ENCODE measurements around the gene MCCD1.

DNA sequence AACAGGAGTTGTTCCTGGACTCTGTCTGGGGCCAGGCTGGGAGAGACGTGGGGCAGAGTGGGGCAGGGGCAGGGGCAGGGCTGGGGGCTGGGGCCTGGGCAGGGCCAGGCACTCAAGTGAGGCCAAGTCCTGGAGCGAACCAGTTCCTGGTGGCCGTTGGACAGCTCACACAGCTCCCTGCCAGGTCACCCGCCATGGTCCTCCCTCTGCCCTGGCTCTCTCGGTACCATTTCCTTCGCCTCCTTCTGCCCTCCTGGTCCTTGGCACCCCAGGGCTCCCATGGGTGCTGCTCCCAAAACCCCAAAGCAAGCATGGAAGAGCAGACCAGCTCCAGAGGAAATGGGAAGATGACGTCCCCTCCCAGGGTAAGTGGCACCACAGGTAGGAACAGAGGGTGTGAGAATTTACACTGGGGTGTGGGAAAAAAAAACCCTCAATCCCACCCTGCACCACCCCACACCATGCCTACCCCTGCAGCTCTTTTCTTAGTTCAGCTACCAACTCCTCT is at the start of gene MCCD1:
- TF ChIP-seq, protein P1, sequence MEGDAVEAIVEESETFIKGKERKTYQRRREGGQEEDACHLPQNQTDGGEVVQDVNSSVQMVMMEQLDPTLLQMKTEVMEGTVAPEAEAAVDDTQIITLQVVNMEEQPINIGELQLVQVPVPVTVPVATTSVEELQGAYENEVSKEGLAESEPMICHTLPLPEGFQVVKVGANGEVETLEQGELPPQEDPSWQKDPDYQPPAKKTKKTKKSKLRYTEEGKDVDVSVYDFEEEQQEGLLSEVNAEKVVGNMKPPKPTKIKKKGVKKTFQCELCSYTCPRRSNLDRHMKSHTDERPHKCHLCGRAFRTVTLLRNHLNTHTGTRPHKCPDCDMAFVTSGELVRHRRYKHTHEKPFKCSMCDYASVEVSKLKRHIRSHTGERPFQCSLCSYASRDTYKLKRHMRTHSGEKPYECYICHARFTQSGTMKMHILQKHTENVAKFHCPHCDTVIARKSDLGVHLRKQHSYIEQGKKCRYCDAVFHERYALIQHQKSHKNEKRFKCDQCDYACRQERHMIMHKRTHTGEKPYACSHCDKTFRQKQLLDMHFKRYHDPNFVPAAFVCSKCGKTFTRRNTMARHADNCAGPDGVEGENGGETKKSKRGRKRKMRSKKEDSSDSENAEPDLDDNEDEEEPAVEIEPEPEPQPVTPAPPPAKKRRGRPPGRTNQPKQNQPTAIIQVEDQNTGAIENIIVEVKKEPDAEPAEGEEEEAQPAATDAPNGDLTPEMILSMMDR (conservative IDR thresholded peaks at IDR 0.05; ENCODE audit: low read depth in 2 of 2) = no peak
- TF ChIP-seq POLR2AphosphoS5 (IDR thresholded peaks at IDR 0.05; ENCODE audit: low read depth) = peak; percentile 40; the same call in 1 of the 2 replicates
- TF ChIP-seq REST (IDR thresholded peaks at IDR 0.05; ENCODE audit: unreplicated experiment) = no peak
- TF ChIP-seq EZH2 (IDR thresholded peaks at IDR 0.05; ENCODE audit: low read depth, unreplicated experiment) = no peak
- no peak for TF ChIP-seq CREB1 (CRISPR knock-in tag; IDR thresholded peaks at IDR 0.05; ENCODE audit: low read depth)
- no peak for TF ChIP-seq STAT1 (IDR thresholded peaks at IDR 0.05; ENCODE audit: unreplicated experiment)

All from GM23338 (cell line).